22Rv1 (cell line): ENCODE data around the gene NOXRED1.

Experiments
- ZFX ChIP-seq: fragments of 450-650 bp; IDR thresholded peaks from 2 replicates; pipeline ENCODE4 v1.6.1; 2017; ENCODE audit warnings: antibody characterized with exemption, borderline replicate concordance
- TF ChIP-seq, protein P1 (sequence below): fragments of 450-650 bp; IDR thresholded peaks from 2 replicates; pipeline ENCODE4 v1.5.1; 2017; ENCODE audit warnings: mild to moderate bottlenecking

DNA sequence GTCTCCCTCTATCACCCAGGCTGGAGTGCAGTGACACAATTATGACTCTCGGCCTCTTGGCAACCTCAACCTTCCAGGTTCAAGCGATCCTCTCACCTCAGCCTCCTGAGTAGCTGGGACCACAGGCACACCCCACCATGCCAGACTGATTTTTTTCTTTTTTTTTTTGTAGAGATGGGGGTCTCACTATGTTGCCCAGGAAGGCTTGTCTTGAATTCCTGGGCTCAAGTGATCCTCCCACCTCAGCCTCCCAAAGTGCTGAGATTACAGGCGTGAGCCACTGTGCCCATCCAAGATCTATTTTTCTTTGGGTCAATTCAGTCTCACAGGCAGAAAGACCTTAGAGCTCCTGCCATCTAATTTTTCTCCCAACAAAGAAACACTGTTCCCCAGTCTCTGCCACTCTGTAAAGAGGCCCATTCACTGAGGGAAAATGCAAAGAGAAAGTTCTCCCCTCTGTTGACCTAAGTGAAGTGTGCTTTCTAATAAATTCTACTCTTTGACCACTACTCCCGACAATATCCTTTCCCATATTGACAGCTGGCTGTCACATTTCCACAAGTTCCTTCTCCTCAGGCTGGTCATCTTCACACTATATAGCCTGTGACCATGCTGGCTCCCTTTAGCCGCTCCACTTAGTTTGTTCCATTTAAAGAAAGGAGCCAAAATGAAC is 69.7 kb downstream of the NOXRED1 start:
- TF ChIP-seq, protein P1, sequence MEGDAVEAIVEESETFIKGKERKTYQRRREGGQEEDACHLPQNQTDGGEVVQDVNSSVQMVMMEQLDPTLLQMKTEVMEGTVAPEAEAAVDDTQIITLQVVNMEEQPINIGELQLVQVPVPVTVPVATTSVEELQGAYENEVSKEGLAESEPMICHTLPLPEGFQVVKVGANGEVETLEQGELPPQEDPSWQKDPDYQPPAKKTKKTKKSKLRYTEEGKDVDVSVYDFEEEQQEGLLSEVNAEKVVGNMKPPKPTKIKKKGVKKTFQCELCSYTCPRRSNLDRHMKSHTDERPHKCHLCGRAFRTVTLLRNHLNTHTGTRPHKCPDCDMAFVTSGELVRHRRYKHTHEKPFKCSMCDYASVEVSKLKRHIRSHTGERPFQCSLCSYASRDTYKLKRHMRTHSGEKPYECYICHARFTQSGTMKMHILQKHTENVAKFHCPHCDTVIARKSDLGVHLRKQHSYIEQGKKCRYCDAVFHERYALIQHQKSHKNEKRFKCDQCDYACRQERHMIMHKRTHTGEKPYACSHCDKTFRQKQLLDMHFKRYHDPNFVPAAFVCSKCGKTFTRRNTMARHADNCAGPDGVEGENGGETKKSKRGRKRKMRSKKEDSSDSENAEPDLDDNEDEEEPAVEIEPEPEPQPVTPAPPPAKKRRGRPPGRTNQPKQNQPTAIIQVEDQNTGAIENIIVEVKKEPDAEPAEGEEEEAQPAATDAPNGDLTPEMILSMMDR: no peak
- no peak for TF ChIP-seq ZFX
